Astrocyte of the hippocampus (primary cell): ENCODE measurements around the gene APLP2.
A peak's percentile ranks its signal among the peaks of the same experiment; 100 is the strongest.
"Not testable (repeated sequence)": the region's sequence is repeated elsewhere in the genome, so short reads cannot be mapped to it uniquely, and the experiment has no call there.

Experiments used
- DNase-seq: peaks from one replicate; pipeline ENCODE4 v3.0.0; 2011; ENCODE audit warnings: low read depth, low spot score

The APLP2 gene

DNA sequence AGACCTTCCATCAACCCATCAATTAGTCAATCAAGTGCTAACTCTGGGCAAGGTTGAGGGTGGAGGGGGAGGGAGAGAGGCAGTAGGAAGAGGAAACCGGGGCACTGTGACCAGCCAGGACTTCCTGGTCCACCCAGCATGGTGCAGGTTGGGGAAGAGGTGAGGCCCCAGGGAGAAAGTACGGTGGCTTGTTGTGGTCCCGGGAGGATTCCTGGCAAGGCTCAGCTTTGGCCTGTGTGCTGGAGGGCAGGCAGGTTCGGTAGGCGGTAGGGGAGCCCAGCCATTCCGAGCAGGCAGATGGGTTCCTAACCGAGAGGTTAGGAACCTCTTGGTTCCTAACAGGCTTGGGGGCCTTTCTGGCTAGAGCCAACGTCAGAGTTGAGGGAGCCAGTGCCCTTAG lies 100.7 kb downstream of the APLP2 start:
- DNase-seq: no peak

GRCh38 chr11:130171534-130171933 lies 101.8 kb downstream of the APLP2 start:
- no peak for DNase-seq

DNA sequence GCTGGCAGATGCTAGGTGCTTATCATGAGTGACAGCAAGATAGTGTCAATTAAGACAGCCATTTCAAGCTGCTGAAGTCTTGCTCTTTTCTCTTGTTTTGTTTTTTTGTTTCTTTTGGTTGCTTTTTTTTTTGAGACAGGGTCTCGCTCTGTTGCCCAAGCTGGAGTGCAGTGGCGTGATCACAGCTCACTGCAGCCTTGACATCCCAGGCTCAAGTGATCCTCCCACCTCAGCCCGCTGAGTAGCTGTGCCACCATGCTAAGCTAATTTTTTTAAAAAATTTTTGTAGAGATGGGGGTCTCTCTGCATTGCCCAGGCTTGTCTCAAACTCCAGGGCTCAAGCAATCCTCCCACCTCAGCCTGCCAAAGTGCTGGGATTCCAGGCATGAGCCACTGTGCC lies 102.3 kb downstream of the APLP2 start:
- DNase-seq: not testable (repeated sequence)

DNA sequence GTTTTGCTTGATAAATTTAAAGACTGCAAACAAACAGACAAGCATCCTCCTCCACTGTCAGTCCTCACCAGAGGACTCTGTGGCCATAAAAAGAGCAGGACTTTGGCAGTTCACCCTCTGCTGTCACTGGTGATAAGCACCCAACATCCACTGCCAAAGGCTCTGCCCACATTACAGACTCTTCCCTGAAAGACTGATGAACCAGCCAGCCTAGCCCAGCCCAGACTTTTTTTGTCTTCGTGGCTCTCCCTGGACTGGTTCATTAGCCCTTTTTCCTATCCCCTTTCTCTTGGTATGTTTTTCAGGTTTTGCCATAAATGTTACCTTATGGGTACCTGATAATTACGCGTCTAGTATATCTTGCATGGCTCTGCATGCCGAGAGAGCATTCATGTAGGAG lies 104.9 kb downstream of the APLP2 start:
- no peak for DNase-seq

- no peak for DNase-seq
Observed at GRCh38 chr11:130175898-130176297, 106.2 kb downstream of the APLP2 start.

DNA sequence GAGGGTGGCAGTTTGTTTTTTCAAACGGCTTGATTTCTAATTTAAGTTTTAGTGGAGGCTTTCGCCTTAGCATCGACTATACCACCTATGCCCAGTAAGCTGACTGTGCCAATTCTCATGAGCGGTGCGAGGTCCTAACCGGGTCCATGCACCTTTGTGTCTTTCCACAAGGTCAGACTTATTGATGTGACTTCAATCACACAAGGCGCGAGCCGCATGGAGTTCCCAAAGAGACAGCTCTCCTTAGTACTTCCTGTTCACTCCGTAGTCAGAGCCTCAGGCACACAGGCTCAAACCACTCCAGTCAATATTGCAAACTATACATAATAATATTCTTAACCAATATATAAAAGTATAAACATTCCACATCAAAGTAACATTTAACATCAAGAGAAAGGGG lies 108.1 kb downstream of the APLP2 start:
- DNase-seq: no peak

DNA sequence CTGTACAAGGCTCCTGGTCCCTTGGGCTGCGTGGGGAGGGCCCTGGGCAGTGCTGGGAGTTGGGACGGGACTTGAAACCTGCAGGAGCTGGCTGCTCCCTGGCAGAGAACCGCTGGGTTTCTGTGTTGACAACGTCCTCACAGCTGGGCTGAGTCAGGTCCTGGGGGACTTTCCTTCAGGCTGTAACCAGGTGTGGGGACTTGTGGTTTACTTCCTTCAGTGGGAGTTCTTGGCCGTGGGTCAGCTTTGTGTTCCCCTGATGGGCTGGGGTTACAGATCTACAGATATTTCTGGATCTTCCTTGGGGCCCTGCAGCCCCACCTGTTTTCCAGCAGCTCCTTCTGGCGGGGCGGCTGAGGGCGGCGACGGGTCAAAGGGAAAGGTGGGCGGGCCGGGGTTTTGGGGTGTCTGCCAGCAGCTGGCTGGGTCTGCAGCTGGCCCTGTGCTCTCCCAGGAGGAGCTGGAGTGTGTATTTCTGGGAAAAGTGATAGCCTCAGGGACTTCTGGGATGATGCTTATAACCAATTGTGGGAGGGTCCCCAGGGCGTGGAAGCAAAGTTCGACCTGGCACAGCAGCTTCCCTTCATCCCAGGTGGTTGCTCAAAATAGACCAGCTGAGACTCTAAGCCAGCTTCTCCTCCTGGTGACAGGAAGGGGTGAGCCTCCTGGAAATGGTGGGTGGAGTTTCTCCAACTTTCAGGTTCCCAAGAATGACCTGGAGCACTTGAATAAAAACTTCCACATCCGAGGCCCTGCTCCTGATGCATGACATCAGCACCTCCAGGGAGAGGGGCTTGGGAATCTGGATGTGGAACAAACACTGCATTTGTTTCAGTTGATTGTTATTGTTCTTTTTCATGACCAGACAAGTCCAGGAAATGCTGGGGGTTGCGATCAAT lies 109.0 kb downstream of the APLP2 start:
- DNase-seq: no peak

GRCh38 chr11:130179396-130180306 lies 110.0 kb downstream of the APLP2 start:
- DNase-seq: no peak

- no peak for DNase-seq
Observed at GRCh38 chr11:130180491-130180890, 110.8 kb downstream of the APLP2 start.

DNA sequence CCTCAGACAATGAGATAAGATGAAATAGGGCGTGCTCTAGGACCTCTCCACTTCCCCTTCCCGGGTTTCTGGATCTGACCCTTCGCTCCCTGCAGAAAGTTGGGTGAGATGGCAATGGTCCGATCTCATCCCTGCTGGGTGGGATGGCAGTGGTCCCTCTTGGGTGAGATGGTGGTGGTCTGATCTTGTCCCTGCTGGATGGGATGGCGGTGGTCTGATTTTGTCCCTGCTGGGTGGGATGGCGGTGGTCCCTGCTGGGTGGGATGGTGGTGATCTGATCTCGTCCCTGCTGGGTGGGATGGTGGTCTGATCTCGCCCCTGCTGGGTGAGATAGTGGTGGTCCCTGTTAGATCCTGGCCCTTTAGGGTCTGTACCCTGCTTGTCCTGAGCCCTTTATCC lies 111.2 kb downstream of the APLP2 start:
- no peak for DNase-seq

- DNase-seq: peak; percentile 14
Observed at GRCh38 chr11:130181295-130182272, 111.9 kb downstream of the APLP2 start.

DNA sequence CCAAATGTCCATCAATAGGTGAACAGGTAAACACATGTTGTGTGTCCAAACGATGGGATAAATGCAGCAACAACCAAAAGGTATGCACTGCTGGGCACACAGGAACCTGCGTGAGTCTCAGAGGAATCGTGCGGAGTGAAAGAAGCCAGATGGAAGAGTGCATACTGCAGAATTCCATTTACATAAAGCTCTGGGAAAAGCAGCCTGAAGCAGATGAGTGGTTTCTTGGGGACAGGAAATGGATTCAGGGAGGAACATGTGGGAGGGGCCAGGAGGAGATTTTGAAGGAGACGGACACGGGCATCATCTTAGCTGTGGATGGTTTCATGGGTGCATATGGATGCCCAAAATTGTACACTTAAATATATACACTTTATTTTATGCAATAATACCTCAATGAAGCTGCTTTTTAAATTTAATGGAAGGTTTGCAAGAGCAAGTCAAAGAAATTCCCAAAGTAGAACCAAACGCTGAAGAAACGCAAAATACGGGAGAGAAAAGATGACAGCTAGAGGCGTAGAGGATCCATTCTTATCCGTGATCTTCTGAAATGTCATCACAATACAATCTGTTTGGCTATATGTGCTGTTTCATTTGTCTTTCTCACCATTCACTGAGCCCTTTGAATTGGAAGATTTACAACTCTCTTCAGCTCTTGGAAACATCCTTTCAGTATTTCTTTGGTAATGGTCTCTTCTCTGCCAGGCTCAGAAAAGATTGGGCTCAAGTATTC lies 114.3 kb downstream of the APLP2 start:
- DNase-seq: no peak

GRCh38 chr11:130187096-130187495 lies 117.4 kb downstream of the APLP2 start:
- no peak for DNase-seq

GRCh38 chr11:130188047-130188446 lies 118.4 kb downstream of the APLP2 start:
- no peak for DNase-seq

DNA sequence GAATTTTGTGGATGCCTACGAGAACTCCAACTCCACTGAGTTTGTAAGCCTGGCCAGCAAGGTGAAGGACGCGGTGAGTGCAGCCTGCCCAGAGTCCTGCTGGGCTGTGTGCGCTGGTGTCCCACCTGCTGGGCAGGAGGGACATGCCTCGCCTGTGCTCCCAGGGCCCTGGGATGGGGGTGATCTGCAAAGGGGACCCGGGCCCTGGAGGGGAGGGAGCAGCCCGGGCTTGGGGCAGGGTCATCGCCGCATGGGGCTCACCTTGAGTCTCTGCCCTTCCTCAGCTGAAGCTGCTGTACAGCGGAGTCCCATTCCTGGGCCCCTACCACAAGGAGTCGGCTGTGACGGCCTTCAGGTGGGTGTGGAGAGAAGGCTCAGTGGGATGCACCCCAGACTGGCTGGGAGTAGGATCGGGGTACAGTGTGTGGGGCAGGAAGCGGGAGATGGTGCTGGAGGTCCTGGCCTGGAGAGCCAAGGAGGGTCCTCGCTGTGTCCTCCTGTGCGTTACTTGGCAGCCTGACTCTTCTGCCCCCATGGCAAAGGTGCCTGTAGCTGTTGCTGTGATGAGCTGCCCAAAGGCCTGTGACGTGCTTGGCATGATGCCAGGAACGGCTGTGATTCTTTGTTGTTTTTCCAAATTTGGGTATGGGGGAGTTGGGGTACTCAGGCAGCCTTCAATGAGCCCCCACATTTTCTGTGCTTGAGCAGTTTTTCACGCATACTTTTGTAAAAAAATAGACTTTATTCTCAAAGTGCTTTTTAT lies 119.1 kb downstream of the APLP2 start:
- DNase-seq: no peak

DNA sequence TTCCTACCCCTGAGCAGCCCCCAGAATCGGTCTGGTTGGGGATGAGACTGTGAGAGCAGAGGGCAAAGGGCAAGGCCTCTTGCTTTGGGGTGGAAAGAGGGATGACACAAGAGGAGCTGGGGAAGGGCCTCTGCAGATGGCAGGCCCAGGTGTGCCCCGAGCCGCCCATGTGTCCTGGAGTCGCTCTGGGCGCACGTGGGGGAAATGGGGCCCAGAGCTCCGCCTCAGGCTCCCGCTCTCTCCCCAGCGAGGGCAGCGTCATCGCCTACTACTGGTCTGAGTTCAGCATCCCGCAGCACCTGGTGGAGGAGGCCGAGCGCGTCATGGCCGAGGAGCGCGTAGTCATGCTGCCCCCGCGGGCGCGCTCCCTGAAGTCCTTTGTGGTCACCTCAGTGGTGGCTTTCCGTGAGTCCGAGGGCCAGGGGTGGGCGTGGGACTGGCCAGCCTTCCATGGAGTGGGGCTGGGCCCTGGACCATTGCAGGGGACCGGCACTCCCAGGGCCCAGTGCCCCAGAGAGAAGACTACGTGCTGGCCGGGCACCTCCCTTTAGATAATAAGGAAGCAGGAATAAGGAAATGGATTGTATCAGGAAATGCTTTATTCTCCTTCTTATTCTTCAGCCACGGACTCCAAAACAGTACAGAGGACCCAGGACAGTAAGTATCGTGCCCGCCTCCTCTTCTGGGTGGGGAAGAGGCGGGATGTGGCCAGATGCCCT lies 120.0 kb downstream of the APLP2 start:
- DNase-seq: no peak

GRCh38 chr11:130190371-130190881 lies 120.7 kb downstream of the APLP2 start:
- DNase-seq: no peak

- DNase-seq: no peak
Observed at GRCh38 chr11:130191896-130192295, 122.2 kb downstream of the APLP2 start.

DNA sequence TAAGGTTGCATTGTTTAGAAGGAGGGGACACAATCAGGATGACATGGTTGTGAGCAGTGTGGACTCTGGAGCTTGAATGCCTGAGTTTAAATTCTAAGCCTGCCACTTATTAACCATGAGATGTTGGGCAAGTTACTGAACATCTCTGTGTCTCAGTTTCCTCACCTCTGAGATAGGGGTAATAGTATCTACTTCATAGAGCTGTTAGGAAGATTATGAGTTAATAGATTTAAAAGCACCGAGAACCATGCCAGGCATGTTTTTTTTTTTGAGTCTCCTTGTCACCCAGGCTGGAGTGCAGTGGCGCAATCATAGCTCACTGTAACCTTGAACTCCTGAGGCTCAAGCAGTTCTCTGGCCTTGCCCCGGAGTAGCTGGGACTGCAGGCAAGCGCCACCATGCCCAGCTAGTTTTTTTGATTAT lies 123.2 kb downstream of the APLP2 start:
- no peak for DNase-seq
